NCI-H1417 treated with DMSO at 0.1 percent for 48 hours (cell line): ENCODE measurements around the gene KIAA1549.
"Not testable (repeated sequence)": the region's sequence is repeated elsewhere in the genome, so short reads cannot be mapped to it uniquely, and the experiment has no call there.

Experiments used
- DNase-seq: peaks from one replicate; lab custom pipeline; 2025; lab: John Stamatoyannopoulos, UW

KIAA1549 gene

GRCh38 chr7:138944592-138944991 lies 36.6 kb downstream of the KIAA1549 start:
- DNase-seq, result no peak

- no peak for DNase-seq
Observed at GRCh38 chr7:138943061-138943460, 38.1 kb downstream of the KIAA1549 start.

GRCh38 chr7:138941545-138941944 lies 39.6 kb downstream of the KIAA1549 start:
- no peak for DNase-seq

GRCh38 chr7:138940602-138941001 lies 40.6 kb downstream of the KIAA1549 start:
- not testable (repeated sequence) for DNase-seq

- DNase-seq, result no peak
Observed at GRCh38 chr7:138937484-138937883, 43.7 kb downstream of the KIAA1549 start.

GRCh38 chr7:138935465-138936011 lies 45.7 kb downstream of the KIAA1549 start:
- DNase-seq, result no peak

- DNase-seq, result no peak
Observed at GRCh38 chr7:138934861-138935260, 46.3 kb downstream of the KIAA1549 start.

- no peak for DNase-seq
Observed at GRCh38 chr7:138934367-138934766, 46.8 kb downstream of the KIAA1549 start.

GRCh38 chr7:138932870-138933269 lies 48.3 kb downstream of the KIAA1549 start:
- no peak for DNase-seq

- no peak for DNase-seq
Observed at GRCh38 chr7:138932427-138932826, 48.8 kb downstream of the KIAA1549 start.

GRCh38 chr7:138929969-138930368 lies 51.2 kb downstream of the KIAA1549 start:
- DNase-seq, result no peak

- DNase-seq, result no peak
Observed at GRCh38 chr7:138926241-138926612, 55.0 kb downstream of the KIAA1549 start.

GRCh38 chr7:138924501-138925225 lies 56.5 kb downstream of the KIAA1549 start:
- no peak for DNase-seq

- no peak for DNase-seq
Observed at GRCh38 chr7:138921277-138921676, 59.9 kb downstream of the KIAA1549 start.

GRCh38 chr7:138919911-138920310 lies 61.3 kb downstream of the KIAA1549 start:
- no peak for DNase-seq

GRCh38 chr7:138919216-138919615 lies 62.0 kb downstream of the KIAA1549 start:
- DNase-seq, result no peak

- DNase-seq, result no peak
Observed at GRCh38 chr7:138918756-138919155, 62.4 kb downstream of the KIAA1549 start.

- no peak for DNase-seq
Observed at GRCh38 chr7:138918176-138918575, 63.0 kb downstream of the KIAA1549 start.

- no peak for DNase-seq
Observed at GRCh38 chr7:138917771-138918170, 63.4 kb downstream of the KIAA1549 start.

GRCh38 chr7:138916731-138917130 lies 64.5 kb downstream of the KIAA1549 start:
- no peak for DNase-seq

- DNase-seq, result no peak
Observed at GRCh38 chr7:138916275-138916674, 64.9 kb downstream of the KIAA1549 start.

GRCh38 chr7:138913783-138914182 lies 67.4 kb downstream of the KIAA1549 start:
- DNase-seq, result no peak

- no peak for DNase-seq
Observed at GRCh38 chr7:138911007-138911406, 70.2 kb downstream of the KIAA1549 start.

- DNase-seq, result no peak
Observed at GRCh38 chr7:138907850-138908249, 73.3 kb downstream of the KIAA1549 start.
